LHCN-M2 (cell line): Measurements from ENCODE around the gene TDRD7. TPM values are rescaled to one million over a fixed set of nuclear protein-coding genes. Genes with fewer than 3 reads are reported as not detected.
"Not testable (repeated sequence)": the region's sequence is repeated elsewhere in the genome, so short reads cannot be mapped to it uniquely, and the experiment has no call there.

Experiments
- DNase-seq: peaks from one replicate; pipeline ENCODE4 v3.0.0-alpha.2; 2012; ENCODE audit warnings: low read depth
- total RNA-seq: library from RNA; depleted of rRNA; stranded (reverse); fragments of >200 nt; gene quantifications from 2 replicates; pipeline ENCODE4 v1.2.3, GENCODE V29; 2014

Gene TDRD7
- total RNA-seq, 1 experiment from 2014 or later: 8.5 TPM

GRCh38 chr9:97425973-97426336 lies 14.1 kb downstream of the TDRD7 start:
- no peak for DNase-seq

GRCh38 chr9:97427885-97428284 lies 16.0 kb downstream of the TDRD7 start:
- DNase-seq: no peak

GRCh38 chr9:97430316-97431043 lies 18.6 kb downstream of the TDRD7 start:
- no peak for DNase-seq

GRCh38 chr9:97431044-97431441 lies 19.1 kb downstream of the TDRD7 start:
- no peak for DNase-seq

- no peak for DNase-seq
Measured at GRCh38 chr9:97431549-97432143, 19.8 kb downstream of the TDRD7 start.

GRCh38 chr9:97437051-97437600 lies 25.2 kb downstream of the TDRD7 start:
- DNase-seq: no peak

DNA sequence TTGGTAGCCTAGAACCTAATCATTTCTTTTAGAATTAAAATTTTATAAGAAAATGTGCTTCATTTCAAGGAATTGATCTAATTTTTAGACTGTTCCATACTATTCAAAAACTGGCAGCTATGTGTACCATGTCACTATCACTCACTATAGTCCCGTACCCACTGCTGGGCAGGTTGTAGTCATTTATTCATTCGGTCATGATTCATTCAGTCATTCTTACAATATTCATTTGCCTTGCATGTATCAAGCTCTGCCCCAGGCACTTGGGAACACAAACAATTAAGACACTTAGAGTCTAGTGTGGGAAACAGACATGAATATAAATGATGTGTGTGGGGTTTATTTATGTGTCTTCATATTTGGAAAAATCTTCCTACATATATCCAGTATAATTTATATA lies 26.4 kb downstream of the TDRD7 start:
- DNase-seq: no peak

DNA sequence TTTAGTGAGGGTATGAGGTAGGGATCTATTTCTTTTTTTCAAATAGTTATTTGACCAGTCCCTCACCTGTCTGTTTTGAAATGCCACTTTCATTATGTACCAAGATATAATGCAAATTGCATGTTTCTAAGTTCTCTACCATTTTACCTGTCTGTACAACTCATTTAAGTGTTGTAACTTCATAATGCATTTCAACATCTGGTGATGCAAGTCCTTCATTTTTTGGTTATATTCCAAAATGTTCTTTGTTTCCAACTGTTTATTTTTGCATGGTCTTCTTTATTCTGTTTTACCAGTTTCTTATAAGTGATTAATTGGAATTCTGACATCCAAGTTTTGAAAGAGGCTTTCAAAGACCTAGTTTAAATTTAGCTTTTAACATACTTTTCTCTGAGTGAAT lies 26.8 kb downstream of the TDRD7 start:
- DNase-seq: no peak

- DNase-seq: peak; percentile 37
Measured at GRCh38 chr9:97440160-97440559, 28.3 kb downstream of the TDRD7 start.

DNA sequence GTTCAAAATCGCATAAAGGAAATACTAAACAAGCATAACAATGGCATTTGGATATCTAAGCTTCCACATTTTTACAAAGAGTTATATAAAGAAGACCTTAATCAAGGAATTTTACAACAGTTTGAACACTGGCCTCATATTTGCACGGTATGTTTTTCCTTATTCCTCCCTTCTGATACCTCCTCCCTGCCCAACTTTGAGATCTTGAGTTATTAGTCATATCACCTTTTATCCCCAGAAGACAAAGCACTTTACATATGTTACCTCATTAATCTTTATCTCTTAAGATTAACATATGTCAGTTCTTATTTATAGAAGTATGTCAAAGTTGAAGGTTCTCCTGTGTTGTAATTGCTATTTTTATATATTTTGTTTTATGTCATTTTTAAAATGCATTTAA lies 29.8 kb downstream of the TDRD7 start:
- DNase-seq: peak; percentile 55

DNA sequence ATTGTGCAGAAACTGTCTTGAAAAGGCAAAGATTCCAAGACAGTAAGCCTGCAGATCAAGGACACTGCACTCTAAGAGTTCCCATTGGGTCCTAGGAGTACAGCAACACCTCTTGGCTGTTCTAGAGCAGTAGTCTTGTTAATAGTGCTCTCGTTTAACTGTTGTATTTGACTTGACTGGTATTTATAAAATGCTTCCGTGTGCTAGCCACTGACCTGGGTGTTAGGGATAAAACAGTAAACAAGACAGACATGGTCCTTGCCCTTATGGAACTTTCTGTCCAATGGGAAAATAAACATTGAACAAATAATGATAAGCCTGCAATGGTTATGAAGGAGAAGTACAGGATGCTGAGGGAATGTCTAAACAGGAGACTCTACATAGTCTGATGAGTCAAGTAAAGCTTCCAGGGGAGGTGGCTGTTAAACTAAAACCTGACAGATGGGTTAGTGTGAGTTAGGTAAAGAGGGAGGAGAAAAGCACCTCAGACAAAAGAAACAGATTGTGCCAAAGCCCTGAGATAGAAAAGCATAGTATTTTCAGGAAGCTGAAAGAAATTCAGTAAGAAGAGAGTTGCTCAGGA lies 33.3 kb downstream of the TDRD7 start:
- DNase-seq: no peak

DNA sequence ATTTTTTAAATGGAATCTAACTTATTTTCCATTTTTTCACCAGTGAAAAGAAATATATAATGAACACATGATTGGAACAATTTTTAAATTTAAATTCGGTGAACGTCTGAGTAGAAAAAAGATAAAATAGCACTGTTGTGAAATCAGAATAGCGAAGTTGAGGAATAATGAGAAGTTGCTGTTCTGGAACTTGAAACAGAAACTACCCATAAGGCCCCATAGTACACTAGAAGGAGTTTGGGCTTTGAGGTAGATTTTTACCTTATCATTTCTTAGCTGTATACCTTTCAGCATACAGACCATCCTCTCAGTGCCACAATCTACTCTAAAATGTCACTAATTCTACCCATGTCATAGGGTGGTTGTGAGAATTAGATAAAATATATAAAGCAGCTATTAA lies 35.1 kb downstream of the TDRD7 start:
- no peak for DNase-seq

DNA sequence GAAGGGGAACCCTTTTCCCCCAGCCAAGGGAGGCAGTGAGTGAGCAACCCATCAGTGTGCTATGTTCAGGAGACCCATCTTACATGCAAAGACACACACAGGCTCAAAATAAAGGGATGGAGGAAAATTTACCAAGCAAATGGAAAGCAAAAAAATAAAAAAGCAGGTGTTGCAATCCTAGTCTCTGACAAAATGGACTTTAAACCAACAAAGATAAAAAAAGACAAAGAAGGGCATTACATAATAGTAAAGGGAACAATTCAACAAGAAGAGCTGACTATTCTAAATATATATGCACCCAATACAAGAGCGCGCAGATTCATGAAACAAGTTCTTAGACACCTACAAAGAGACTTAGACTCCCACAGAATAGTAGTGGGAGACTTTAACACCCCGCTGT lies 41.7 kb downstream of the TDRD7 start:
- DNase-seq: not testable (repeated sequence)

DNA sequence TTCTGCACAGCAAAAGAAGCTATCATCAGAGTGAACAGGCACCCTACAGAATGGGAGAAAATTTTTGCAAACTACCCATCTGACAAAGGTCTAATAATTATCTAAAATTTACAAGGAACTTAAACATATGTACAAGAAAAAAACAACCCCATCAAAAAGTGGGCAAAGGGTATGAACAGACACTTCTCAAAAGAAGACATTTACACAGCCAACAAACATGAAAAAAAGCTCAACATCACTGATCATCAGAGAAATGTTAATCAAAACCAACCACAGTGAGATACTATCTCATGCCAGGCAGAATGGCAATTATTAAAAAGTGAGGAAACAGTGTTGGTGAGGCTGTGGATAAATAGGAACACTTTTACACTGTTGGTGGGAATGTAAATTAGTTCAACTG lies 44.9 kb downstream of the TDRD7 start:
- not testable (repeated sequence) for DNase-seq

DNA sequence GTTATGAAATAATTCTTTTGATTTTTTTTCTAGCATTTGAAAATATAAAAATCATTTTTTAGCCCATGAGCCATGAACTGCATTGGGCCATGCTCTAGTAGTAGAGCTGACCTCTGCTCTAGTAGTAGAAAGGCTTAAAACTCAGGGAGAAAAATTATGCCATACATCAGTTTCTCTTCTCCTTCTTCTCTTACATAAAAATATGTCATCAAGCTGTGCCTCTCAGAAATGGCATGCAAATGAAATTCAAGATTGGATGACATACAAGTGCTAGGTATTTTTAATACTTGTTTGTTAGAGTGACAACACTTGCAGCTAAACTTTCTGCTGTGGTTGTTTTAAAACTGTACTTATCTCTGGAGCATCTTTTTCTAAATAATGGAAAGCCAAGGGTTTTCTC lies 47.4 kb downstream of the TDRD7 start:
- no peak for DNase-seq

DNA sequence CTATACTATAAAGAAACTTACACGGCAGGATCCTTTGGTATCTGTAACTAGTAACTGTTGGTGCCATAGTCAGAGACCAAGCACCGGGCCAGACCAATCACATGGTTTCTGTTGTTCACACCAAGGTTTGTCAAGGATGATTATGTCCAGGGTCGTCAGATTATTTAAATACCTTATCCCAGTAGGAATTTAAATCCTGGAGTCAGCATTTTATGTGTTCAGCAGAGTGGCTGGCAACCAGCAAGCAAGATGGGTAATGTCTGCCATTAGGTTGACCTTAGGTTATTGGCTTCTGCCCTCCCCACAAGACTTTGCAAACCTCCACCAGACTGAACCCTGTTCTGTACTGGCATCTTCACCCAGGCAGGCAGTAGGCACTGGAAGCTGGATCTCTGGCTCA lies 50.3 kb downstream of the TDRD7 start:
- no peak for DNase-seq

DNA sequence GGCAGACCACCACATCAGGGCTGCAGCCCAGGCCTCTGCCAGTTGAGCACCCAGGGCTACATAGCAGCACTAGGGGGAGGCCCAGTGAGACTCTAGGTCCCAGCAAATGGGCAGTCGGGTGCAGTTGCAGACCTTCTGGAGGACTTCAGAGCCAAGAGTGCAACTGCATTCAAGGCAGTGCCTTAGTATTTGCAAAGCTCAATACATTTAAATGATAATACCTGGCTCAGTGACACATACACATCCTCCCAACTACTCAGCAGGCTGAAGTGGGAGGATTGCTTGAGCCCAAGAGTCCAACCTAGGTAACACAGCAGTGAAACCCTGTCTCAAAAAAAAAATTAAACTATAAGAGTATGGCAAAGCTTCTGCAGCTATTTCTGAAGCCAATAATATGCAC lies 51.0 kb downstream of the TDRD7 start:
- DNase-seq: no peak

DNA sequence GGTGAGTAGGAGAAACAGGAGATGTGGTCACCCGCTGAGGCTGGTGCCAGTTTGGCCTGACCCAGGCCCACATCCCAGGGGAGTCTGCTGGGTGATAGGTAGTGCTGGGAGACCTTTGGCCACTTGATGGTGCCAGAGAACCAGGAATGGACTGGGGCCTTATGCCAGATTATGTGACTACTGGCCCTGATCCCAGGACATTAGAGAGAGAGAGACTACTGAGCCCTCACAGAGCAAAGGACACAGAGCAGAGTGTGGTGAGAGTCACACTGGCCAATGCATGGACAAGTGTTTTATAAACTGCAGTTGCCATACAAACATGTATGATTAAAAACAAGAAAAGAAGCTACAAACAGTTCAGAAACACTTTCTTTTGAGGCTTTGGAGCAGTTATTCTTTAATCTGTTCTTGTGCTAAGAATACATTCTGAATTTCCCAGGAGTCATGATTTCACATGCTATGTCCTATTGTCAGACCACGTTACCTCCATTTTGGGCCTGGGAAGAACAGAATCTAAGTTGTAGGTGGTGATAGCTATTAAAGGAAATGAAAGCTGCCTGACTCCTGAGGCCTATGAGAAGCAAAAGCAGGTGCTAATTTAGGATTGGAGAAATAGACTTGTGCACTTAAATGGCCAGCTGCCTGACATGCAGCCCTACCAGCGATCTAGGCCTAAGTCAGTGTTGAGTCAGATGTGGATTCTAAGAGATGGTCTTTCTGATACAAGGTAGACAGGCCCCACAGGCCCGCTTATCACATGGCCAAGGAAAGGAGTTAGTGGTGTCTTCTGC lies 57.0 kb downstream of the TDRD7 start:
- peak; percentile 61 for DNase-seq

DNA sequence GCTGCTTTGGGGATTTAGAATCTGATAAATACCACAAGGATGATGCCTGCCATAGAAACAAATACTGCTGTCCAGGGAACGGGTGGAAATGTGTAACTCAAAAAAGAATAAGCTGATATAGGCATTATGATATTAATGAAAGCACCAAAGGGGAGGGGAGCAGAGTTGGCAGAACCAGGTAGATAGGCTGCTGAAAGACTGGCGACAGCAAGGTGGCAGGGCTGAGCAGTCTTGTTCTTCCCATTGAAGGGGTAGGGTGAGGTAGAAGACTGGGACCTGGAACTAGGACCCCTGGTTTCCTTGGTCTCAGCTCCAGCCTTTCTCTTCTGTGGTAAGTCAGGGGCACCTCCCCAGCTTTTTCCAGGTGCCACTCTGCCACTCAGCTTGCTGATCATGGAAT lies 58.2 kb downstream of the TDRD7 start:
- no peak for DNase-seq

DNA sequence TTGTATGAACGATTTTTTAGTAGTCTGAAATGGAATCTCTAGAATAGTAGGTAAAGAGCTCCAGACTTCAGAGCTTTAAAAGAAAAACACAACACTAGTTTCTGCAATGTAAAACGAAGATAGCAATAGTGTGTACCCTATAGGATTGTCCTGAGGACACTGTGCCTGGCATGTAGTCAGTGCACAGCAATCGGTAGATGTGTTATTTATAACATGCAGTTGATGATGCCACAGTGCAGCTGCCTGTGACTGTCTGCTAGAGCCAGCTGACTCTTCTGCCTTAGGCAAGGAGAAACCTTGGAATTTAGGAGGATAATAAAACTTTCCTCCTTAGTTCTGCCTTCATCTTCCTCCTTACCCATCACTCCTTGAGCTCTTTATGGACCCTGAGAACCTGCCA lies 61.8 kb downstream of the TDRD7 start:
- DNase-seq: peak; percentile 13

- peak; percentile 36 for DNase-seq
Measured at GRCh38 chr9:97474372-97474925, 62.6 kb downstream of the TDRD7 start.

DNA sequence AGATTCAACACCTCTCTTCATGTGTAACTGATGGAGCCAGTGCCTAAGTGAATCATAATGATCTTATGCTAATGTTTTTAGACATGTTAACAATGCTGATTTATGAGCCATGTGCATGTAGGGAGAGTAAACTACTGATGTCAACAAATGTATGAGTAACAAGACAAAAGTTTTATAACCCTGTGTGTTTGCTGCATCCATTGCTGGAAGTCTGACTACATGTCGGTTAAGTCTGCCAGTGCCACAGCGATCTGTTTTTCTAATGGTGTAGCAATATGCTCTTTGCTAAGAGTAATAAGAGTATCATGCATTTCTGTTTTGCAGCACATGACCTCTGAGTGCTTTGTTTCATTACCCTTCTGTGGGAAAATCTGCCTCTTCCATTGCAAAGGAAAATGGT lies 63.2 kb downstream of the TDRD7 start:
- DNase-seq: peak; percentile 39
